ENCODE measurements around the gene ARL15. TPM values are rescaled to one million over a fixed set of nuclear protein-coding genes. Genes with fewer than 3 reads are reported as not detected.

The ARL15 gene
- total RNA-seq, 1 donor from 2014 or later, result 125 TPM

DNA sequence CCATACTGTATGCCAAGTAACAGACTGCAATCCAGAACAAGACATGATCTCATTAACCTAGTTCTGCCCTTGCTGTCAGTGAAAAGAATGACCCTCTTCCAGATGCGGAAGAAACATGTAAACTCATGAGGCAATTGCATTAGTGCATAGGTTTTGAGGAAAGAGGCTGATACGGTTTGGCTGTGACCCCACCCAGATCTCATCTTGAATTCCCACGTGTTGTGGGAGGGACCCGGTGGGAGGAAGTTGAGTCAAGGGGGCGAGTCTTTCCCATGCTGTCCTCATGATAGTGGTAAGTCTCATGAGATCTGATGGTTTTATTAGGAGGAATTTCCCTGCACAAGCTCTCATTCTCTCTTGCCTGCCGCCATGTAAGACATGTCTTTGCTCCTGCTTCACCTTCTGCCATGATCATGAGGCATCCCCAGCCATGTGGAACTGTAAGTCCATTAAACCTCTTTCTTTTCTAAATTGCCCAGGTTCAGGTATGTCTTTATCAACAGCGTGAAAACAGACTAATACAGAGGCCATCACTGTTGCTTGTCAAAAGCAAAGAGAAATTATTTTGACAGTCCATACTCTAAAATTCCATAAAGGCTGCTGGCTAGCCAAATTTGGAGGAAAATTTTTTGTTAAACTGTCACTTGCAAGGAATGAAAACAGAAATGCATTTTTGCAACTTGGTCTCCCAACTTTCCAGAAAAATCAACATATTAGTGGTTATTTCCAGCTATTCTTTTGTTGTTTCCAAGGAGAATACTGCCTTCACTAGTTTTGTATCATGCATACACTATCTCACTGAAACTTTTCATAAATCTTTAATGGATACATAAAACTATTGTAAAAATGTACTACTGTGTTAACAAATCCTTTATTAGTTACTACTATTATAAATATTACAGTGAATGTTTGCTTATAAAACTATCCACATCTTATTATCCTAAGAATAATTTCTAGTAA is 3.2 kb upstream of the ARL15 start:
- no peak for DNase-seq

DNA sequence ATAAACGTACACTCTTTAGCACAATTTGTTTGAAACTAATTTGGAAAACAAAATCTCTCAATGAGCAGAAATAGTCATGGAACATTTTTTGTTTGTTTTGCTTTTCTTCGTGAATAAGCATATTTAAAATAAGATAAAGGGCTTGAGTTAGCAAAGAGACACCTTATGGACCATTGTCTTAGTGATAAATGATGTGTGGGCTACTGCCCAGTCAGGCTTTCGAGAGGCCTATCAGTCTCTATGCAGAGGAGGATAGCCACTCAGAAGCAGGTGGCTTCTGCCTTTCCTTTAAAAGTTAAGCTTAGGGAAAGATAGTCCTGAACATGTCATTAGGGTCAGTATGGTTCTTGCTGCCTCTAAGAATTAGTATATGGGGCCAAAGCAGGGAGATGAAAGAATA is 2.1 kb upstream of the ARL15 start:
- DNase-seq, result no peak

DNA sequence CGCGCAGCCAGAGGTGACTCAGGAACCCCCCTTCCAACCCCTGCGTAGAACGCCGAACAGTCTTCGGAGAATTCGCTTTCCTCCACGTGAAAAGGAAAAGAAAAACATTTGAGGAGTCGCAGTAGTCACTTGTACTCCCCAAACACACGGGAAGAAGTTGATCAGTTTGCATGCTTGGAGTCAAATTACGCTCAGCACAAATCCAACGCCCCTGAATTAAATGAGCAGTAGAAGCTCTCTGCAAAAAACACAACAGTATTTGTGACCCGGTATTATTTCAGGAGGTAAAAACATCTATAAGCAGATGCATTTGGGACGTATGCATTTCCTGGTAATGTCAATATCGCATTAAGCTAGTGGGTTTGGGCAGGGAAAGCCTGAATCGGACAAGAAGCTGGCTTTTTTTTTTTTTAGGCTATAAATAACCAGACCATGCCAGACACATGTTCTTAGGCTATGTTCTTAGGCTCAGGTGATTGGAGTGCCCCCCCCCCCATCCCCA is 854 bp upstream of the ARL15 start:
- DNase-seq, result no peak

DNA sequence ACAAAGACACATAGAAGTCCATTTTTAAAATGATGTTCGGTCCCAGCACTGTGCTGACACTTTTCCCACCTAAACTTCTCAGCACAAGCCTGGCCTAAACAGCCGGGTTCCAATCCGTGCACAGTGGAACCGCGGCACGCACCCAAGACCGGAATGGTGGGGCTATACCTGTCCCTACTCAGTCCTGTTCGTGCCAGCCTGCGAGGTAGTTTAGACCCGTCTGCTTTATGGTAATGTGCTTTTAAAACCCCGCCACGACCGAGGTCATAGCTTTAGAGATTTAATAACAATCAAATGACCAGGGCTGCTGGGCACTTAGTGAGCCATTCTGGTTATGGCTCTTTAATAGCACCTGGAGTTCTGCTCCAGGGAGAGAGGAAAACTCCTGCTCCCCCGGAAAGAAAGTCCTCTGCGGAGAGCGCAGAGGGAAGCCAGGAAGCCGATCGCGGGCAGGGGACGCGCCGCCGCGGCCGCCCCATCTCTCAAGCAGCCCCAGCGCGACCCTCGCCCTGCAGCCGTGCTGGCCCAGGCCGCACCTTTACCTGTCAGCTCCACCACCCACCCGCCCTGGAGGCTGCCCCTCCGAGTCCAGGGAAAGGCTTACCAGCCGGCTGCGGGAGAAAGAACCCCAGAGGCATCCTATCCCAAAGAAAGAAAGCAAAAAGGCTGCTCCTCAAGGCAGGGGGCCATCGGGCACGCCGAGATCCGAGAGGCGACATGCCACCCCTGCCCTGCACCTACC is 511 bp downstream of the ARL15 start:
- DNase-seq, result peak; percentile 72

DNA sequence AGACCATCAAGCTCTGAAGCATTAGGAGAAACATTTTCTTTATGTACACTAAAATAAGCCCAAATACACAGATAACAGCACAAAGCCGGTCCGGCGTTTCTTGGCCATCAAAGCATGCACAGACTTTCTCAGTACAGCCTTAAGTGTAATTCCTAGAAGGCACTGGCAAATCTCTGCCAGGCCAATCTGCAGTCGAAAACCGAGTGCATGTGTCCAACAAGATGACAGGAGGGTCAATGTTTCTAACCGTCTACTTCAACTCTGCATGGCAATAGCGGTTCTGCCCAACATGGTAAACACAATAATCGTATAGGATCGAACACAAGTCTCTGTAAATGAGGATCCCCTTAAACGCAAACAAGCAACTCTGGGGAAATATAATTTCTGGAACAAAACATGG is 1.1 kb downstream of the ARL15 start:
- no peak for DNase-seq

DNA sequence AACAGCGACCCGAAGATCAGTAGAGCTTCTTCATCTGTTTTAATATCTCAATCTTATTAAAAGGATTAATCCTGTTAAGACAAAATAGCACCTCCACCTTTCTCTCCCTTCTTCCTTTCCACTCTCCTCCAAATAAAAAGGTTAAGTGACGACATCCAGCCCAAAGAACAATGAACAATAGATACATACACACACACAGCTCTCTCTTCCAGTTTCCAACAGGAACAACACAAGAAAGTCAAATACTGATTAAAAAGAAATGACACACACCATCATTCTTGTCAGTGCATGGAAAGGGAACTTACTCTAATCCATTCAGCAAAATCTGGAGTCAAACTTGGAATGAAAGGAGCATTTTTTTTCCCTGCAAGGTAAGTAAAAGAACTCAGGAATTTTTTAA is 2.8 kb downstream of the ARL15 start:
- no peak for DNase-seq

DNA sequence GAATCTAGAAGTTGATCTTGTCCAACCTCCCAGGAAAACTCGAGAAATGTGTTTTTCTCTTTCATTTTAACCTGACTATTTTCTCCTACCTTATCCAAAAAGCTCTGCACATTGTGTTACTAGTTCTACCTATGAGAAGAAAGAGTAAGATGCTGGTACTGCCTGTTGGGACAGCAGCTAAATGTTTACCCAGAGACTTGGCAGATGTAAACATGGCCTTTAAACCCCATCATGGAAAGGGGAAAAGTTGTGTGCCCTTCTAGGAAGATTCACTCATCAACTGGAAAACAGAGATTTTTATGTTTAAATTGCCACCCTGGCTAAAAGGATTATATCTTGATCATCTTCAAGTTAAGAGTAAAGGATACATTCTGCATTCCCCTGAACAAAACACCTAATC is 3.5 kb downstream of the ARL15 start:
- DNase-seq, result no peak

DNA sequence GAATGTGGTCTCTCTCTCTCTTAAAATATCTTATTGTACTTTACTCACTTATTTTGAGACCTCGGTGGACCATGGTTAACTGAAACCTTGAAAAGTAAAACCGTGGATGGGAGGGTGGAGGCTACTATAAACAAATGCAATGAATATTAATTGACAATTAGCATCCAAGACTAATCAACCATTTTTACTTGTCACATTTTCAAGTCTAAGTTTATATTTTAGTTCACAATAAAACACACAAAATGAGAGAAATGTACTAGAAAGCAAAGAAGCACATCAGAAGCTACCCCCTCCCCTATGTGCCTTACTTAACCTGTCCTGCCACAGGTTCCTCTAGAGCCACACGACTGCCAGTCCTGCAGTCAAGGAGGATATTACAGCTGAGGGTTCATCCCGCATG is 4.6 kb downstream of the ARL15 start:
- no peak for DNase-seq

DNA sequence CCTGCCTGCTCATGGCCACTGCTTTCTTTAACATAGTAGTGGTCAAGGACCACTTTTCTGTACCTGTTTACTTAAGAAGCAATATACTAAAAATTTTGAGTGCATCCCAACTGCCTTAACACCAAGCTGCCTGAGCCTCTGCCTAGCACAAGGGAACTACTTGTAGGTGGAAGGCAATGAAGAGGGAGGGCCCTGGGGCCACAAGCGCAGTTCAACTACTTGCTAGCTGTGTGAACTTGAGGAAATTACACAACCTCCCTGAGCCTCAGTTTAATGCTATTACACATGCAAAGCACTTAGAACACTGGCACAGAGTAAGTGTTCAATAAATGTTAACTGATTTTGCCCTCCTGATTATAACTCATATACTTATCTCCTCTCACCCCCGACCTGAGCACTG is 6.3 kb downstream of the ARL15 start:
- no peak for DNase-seq

DNA sequence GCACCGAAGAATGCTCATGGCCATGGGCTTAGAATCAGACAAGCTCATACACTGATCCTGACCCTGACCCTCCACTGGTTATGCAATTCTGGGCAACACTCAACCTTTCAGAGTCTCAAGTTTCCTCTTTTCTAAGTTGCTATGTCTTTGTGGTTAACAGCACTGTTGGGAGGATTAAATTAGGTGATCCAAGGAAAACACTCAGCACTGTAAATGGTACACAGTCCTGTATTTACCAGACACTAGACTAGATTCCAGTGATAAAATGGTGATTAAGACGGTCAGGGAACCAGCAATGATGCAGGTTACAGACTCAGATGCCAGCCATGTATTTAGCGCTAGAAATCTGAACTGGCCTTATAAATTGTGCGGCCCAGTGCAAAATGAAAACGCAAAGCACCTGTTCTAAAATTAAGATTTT is 8.1 kb downstream of the ARL15 start:
- no peak for DNase-seq

DNA sequence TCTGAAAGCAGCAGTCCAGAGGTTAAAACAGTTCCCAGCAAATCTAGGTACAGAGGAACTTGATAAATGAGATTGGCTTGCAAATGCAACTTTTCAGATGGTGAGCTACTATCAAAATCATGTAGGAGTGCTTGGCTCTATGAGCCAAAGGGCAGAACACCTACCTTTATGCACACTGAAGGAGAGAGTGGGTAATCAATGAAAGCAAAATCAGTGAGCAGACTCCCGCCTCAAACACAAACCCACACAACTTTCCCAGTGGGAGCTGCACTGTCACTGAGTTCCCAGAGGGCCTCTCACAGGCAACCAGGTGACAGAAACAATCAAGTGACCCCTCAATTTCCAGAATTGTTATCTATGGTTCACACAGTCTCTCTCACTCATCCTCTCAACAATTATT is 8.5 kb downstream of the ARL15 start:
- no peak for DNase-seq

DNA sequence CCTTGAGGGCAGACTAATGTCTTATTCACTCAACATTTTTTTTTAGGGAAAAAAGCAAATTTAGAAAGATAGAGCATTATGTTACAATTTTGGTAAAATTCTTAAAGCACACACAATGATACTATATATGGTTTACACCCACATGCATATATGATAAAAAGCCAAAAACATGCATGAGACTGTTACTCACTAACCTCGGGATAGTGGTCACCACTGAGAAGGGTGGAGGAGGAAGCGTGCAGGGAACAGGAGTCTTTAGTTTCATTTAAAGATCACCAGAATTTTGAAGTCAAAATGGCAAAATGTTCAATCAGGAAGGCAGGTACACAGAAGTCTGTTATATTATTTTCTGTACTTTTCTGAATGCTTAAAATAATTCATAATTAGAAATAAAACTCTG is 9.2 kb downstream of the ARL15 start:
- no peak for DNase-seq

DNA sequence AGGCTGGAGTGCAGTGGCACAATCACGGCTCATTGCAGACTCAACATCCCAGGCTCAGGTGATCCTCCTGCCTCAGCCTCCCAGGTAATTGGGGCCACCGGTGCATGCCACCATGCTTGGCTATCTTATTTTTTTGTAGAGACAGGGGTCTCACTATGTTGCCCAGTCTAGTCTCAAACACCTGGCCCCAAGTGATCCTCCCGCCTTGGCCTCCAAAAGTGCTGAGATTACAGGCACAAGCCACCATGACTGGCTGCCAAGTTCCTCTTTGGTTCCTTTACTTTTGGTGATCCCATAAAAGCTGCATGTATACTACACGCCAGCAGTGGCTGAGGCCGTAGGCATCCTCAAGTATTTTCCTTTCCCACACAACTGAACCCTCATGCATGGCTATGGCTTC is 11.4 kb downstream of the ARL15 start:
- DNase-seq, result no peak

DNA sequence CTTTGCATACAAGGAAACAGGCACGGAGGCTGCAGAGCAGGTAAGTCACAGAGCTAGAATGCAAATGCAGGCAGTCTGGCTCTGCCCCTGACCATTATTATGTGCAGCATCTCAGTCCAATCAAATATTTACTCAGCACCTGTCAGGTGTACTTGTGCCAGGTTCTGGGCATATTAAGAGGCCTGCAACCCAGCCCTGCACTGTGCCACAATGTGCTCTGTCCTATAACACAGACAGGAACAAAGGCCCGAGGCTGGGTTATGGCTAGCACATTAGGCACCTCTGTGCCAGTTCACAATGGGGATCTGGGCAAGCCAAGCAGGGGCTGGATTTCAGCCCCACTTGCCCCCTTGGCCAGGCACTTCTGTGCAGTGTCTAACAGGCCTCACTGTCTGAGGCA is 14.0 kb downstream of the ARL15 start:
- no peak for DNase-seq

DNA sequence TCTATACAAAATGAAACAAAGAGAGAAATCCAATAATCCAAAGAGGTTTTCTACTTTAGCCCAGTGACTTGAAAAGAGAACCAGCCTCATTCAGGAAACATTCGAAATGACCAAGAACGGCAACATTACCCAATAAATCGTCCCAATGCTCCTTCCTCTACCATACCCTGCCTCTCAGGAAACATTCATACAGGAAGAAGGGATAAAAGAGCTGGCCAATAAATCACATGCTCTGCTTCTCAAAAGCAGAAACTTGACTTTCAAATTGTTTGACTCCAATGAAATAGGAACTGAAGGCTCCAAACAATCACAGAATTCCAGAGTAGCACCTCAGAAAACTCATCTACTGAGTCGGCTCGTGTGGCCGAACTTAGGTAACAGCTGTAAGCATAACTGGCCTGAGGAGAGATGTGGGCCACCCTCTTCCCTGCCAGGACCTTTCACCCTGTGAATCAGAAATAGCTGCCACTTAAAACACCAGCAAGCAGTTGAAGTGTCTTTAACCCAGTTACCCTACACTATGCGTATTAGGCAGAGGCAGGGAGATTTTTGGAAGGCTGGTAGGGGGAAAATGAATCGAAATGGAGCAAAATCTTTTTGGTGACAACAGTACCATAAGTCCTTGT is 14.6 kb downstream of the ARL15 start:
- no peak for DNase-seq

DNA sequence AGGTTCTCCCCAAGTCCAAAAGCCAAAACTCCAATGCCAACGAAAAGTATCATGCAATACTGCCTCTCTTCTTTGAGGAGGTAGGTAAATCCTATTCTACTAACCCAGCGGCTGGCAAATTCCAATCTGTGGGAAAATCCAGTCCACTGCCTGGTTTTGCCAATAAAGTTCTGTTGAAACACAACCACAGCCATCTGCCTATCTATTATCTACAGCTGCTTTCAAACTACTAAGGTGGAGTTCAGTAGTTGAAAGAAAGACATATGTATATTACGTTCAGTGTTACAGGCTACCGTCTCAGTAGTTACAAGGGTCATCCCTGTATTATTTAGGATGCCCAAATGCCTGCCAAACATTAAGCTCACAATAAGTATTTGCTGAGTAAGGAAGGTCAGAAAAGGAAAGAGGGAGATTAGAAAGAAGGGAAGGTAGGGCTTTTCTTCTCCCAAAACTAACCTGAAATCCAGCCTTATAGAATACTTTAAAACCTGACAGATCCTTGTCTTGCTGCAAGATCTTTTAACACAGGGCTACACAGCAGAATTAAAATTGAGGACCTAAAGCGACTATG is 16.2 kb downstream of the ARL15 start:
- no peak for DNase-seq

DNA sequence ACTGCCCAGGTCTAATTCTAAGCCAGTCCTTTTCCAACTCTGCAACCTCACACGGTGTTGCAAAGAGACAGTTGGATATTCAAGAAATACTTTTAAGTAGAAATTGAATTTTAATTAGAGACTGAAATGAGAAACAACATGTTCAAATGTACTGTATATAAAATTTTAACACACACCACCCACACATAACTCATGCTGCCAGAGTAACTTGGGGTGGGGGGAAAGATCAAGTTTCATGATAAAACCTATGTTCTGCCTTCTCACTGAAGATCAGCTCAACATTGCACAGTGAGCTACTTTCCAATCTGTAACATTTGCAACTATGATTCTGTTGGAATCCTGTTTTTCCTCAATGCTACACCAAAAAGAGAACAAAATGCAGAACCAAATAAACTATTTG is 17.5 kb downstream of the ARL15 start:
- DNase-seq, result no peak

DNA sequence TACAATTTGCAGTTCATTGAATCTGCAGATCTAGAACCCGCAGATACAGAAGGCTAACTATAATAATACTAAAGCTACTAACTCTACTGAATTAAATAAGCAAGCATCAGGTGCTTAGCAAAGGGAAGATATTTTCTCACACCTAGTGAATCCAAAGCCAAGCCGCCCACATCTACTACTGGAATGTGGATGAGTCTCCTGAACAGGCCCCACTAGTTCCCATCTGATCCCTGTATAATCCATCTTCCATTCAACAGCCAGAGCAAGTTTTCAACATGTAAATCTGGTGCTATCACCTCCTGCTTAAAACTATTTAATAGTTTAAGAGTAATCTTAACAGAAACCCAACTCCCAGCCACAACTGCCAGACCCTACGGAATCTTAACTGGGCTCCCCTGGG is 18.9 kb downstream of the ARL15 start:
- DNase-seq, result no peak

DNA sequence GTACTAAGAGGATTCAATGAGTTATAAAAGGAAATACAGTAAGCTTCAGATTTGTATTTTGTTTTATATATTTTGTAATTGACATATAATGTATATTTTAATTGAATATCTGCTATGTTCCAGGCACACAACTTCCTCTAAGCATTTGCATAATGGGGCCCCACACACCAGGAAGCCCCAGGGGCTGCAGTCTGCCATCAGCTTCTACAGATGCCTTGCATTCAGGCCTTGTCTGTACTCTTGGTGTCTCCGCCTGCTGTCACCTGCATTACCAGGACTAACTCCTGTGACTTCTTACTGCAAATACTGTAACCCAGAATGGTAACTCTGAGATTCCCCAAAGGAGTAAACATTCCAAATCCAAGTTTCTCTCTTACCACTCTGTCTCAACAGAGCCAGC is 20.6 kb downstream of the ARL15 start:
- no peak for DNase-seq

DNA sequence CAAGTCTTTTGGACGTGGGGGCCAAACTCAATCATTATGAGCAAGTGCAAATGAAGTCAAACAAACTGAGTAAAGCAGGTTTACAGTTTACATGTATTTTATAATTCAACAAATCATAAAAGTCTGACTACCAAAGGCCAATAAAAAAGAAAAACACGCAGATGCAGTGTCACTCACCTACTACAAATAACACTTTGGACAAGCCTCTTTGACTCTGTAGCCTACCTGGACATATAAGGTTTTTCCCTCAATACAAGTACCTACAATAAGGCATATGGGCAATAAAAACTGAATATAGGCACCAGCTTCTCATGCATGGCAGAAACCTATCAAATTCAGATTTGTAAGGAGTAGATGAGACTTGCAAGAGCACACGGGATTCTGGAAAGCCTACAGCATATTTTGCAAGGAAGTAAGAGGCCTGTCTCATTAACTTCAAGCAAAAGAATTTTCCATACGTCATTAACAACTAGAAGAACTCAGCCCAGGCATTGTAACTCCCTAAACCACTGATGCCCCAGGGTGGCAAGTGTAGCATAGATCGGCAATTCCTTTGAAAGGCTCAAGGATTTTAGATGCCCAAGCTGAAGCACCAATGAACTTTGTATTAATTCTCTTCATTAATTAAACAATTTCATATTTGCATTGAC is 21.7 kb downstream of the ARL15 start:
- DNase-seq, result no peak

DNA sequence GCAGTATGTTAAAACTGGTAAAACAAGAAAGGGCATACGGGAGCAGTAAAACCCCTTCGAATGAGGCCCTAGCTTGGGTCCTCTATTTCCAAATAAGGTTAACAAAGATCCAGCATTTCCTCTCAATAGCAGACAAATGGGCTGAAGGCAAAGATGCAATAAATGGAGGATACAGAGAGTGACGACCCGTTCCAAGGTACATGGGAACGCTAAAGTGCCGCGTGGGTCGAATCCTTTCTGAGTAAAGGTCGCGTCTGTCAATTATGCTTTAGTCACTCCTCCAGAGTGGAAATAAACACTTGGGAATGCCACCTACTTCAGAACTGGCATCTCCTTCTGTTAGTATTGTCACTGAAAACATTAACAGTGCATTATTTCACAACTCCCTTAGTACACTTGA is 24.7 kb downstream of the ARL15 start:
- DNase-seq, result no peak

DNA sequence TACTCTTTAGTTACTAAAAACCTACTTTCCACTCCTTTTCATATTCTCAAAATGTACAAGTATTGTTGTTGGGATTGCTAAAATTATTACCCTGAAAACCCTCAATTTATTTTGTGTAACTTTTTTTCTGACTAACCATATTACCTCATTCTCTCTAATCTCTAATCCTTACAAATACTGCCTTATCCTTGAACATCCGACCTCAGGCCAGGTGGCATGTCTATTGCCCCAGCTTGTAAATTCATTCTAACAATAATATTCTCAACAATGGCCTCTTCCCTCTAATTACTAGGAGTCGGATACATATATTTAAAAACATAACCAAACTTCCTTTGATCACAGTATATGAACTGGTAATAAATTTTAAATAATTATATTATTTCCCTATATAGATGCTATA is 25.8 kb downstream of the ARL15 start:
- DNase-seq, result no peak
